Activated naive CD8-positive, alpha-beta T cell (primary cell): ENCODE data around the gene KCNQ2.

Experiments used
- H3K27ac Mint-ChIP-seq: one replicate; pipeline ENCODE4 v1.8.0; 2021; ENCODE audit warnings: mixed read lengths
- H3K27me3 Mint-ChIP-seq: one replicate; pipeline ENCODE4 v1.8.0; 2021; ENCODE audit warnings: mixed read lengths
- H3K36me3 Mint-ChIP-seq: one replicate; pipeline ENCODE4 v1.8.0; 2021; ENCODE audit warnings: mixed read lengths
- H3K4me1 Mint-ChIP-seq: one replicate; pipeline ENCODE4 v1.8.0; 2021; ENCODE audit warnings: low read depth, mixed read lengths
- H3K4me3 Mint-ChIP-seq: one replicate; pipeline ENCODE4 v1.8.0; 2021; ENCODE audit warnings: mild to moderate bottlenecking, mixed read lengths
- H3K9me3 Mint-ChIP-seq: one replicate; pipeline ENCODE4 v1.8.0; 2021; ENCODE audit warnings: low read depth, mixed read lengths

KCNQ2 gene

DNA sequence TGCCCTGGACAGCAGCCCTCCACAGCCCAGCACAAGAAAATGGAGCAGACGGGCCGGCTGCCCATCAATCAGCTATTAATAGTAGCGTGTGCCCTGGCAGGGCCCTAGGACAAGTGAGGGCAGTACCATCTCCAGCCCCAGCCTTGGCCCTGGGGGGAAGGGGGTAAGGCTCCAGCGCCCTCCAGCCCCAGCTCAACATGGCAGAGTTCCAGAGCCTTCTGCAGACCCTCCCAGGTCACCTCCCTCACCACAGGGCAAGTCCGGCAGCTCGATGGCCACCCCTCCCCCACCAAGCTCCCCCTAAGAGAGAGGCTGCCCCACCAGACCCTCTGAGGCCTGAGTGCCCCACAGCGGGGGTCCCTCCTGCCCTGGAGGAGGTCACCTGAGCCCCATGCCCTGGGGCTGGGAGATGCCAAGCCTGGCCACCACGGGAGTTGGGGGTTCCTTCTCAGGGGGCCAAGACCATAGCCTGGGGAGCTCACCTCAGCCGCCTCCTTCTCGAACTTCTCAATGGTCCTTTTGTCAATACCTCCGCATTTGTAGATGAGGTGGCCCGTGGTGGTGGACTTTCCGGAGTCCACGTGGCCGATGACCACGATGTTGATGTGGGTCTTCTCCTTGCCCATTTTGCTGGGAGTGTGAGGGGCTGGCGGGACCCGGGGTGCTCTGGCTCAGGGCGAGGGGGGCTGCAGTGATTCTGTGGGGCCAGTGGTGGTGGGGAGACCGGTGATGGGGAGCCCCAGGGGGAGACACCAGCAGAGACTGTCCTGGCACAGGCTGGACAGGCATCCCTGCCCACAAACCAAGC, 24.9 kb upstream of the KCNQ2 start:
- Mint-ChIP-seq H3K27ac (no peak overlapping the region), H3K4me3 (peak overlapping the region; percentile 44), H3K27me3 (peaks cover 3% of the 10 kb centered on the region), H3K36me3 (no peaks in the 10 kb centered on the region), H3K9me3 (no peaks in the 10 kb centered on the region), H3K4me1 (peaks cover 2% of the 10 kb centered on the region)

DNA sequence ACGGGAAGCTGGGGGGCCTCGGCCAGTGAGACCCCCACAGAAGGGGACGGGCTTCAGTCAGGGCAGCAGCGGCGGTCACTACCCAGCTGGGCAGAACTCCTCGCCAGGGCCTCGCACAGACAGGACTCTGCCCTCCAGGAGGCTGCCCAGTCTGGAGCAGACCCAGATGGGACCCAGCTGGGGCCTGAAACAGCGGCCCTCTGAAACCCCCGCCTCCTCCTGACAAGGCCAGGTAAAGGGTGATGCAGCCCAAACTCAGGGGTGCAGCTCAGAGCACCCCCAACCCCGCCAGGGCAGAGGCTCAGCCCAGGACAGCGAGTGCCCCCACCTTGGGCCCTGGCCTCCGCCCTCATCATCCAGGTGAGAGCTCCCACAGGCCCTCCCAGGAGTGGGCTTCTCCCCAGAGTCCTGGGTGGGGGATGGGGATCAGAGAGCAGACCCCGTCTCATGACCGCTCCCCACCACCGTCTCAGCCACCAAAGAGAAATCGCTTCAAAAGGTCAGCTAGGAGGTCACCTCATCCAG, 24.2 kb upstream of the KCNQ2 start:
- no peak overlapping the region for H3K4me3 Mint-ChIP-seq
- H3K27me3 Mint-ChIP-seq: peaks cover 3% of the 10 kb centered on the region
- H3K27ac Mint-ChIP-seq: no peak overlapping the region
- H3K36me3 Mint-ChIP-seq: no peaks in the 10 kb centered on the region
- peaks cover 2% of the 10 kb centered on the region for H3K4me1 Mint-ChIP-seq
- no peaks in the 10 kb centered on the region for H3K9me3 Mint-ChIP-seq

DNA sequence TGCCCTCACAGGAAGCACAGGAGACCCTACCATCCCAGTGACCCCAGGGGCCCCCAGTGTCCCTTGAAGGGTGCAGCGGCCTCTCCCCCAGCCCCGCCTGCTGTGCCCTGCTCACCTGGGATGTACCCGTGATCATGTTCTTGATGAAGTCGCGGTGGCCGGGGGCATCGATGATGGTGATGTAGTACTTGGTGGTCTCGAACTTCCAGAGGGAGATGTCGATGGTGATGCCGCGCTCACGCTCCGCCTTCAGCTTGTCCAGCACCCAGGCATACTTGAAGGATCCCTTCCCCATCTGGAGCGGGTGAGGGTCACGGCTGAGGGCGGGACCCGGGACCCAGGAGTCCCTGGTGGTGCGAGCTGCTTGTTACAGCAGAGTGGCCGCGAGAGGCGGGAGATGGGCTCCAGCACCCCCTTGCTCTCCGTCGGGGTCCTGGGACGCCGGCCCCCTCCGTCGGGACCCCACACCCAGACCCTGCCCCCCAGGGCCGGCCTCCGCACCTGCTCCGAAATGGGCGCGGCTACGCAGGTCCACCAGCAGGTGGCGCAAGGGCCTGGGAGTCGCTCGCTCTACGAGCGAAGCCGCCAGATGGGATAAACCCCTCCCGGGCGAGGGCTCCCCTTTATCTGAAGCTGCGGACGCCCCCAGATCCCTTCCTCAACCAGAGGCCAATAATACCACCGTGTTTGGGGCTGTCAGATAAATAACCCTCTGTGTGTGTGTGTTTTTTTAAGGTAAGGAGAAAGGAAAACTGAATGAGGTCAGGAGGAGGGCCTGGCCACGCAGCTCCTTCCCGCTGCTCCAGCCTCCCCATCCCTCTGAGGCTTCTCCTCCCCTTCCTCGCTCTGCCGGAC, 23.5 kb upstream of the KCNQ2 start:
- peaks cover 3% of the 10 kb centered on the region for H3K27me3 Mint-ChIP-seq
- no peak overlapping the region for H3K27ac Mint-ChIP-seq
- no peaks in the 10 kb centered on the region for H3K36me3 Mint-ChIP-seq
- H3K4me3 Mint-ChIP-seq: peak overlapping the region; percentile 69
- no peaks in the 10 kb centered on the region for H3K9me3 Mint-ChIP-seq
- H3K4me1 Mint-ChIP-seq: peaks cover 2% of the 10 kb centered on the region

DNA sequence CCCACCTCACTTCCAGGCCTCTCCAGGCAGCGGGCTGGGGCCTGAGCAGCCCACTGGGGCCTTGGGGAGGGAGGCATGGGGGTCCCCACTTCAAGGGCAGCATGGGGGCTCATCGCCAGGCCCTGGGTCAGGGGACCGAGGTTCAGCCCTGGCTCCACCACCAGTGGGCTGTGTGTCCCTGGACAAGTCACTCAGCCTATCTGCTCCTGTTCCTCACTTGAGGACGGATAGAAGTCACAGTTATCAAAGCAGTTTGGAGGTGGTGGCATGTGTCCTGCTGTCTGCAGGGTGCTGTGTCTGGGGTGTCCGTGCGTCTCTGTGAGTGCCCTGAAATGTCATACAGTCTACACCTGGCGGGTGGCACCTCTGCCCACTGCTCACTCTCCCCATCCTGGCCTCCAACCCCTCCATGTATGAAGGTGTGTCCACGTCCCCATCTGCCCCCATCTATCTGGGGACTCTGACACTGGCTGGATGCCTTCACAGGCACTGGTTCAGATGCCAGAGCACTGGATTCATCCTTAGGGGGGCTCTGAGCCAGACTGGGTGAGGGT, 22.8 kb upstream of the KCNQ2 start:
- H3K27ac Mint-ChIP-seq: no peak overlapping the region
- no peaks in the 10 kb centered on the region for H3K36me3 Mint-ChIP-seq
- H3K9me3 Mint-ChIP-seq: no peaks in the 10 kb centered on the region
- H3K27me3 Mint-ChIP-seq: peaks cover 3% of the 10 kb centered on the region
- H3K4me3 Mint-ChIP-seq: no peak overlapping the region
- H3K4me1 Mint-ChIP-seq: peaks cover 2% of the 10 kb centered on the region

DNA sequence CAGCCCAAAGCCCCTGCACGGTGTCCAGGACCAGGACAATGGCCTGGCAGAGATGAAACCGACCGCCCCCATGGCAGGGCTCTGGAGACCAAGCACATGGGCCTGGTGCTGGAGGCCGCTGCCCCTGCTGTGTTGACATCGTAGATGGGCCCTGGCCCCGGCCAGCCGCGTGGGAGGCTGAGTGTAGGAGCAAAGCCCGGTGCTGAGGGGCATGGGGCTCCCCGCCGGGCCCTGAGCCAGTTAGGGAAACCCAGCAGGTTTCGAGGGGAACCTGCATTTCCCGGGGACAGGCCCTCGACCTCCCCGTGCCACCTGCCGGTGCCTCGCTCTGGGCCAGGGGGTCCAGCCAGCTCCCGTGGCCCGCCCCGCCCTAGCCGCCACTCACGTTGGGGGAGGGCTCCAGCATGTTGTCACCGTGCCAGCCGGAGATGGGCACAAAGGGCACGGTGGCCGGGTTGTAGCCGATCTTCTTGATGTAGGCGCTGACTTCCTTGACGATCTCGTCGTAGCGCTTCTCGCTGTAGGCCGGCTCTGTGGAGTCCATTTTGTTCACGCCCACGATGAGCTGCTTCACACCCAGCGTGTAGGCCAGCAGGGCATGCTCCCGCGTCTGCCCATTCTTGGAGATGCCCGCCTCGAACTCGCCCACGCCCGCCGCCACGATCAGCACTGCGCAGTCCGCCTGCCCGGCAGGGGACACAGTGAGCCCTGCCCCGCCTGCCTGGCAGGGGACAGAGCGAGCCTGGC, 22.1 kb upstream of the KCNQ2 start:
- no peaks in the 10 kb centered on the region for H3K9me3 Mint-ChIP-seq
- H3K4me1 Mint-ChIP-seq: peaks cover 2% of the 10 kb centered on the region
- peaks cover 3% of the 10 kb centered on the region for H3K27me3 Mint-ChIP-seq
- H3K36me3 Mint-ChIP-seq: no peaks in the 10 kb centered on the region
- H3K4me3 Mint-ChIP-seq: no peak overlapping the region
- no peak overlapping the region for H3K27ac Mint-ChIP-seq

DNA sequence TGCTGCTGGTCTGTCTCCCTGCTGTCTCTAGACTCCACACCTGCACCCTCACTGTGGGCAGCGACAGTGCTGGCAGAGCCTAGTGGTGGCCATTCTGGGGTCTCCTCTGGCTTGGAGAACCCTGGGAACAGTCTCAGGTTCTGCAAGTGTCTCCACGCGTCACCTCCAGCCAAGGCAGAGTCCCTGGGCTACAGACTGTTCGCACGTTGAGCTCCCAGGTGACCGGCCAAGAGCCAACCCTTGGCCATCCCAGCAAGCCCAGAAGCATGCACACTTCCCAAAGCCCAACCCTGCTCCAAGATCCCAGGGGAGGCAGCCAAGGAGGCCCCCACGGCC, 21.6 kb upstream of the KCNQ2 start:
- Mint-ChIP-seq H3K4me1 (peaks cover 2% of the 10 kb centered on the region), H3K4me3 (no peak overlapping the region), H3K9me3 (no peaks in the 10 kb centered on the region), H3K27ac (no peak overlapping the region), H3K36me3 (no peaks in the 10 kb centered on the region), H3K27me3 (peaks cover 3% of the 10 kb centered on the region)

DNA sequence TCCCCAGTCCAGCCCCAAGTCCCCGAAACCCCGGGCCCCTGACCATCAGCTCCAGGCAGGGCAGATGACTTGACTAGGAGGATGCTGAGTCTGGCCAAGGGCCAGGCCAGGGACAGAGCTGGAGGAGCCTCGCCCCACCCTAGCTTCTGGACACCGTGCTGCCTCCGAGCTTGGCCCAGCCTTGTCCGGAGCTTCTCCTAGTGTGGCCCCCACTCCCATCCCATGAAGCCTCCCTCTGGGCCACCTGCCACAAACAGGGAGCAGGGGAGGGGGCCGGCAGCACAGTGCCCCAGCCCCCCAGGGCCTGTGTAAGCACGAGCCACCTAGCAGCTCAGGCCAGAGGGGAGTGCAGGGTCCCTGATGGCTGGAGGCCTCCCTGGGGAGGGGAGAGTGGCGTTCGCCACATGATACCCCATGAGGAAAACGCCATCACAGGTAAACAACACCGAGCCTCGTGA, 21.1 kb upstream of the KCNQ2 start:
- Mint-ChIP-seq H3K27me3 (peaks cover 3% of the 10 kb centered on the region), H3K36me3 (no peaks in the 10 kb centered on the region), H3K4me1 (peaks cover 2% of the 10 kb centered on the region), H3K9me3 (no peaks in the 10 kb centered on the region), H3K27ac (no peak overlapping the region), H3K4me3 (no peak overlapping the region)

DNA sequence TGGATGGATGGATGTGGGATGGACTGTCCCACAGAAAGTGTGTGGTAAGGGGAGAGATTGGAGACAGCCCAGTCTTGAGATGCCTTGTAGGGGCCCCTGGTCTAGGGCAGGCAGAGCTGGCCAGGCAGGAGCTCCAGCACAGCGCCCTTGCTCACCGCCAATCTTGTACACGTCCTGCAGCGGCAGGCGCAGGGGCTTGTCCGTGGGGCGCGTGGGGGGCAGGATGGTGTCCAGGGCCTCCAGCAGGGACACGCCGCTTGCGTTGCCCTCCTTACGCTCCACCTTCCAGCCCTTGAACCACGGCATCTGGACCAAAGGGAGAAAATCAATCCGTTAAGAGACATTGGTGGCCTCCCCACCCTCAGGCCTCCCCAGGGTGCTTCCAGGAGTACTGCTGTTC, 20.5 kb upstream of the KCNQ2 start:
- Mint-ChIP-seq H3K27ac (no peak overlapping the region), H3K36me3 (no peaks in the 10 kb centered on the region), H3K9me3 (no peaks in the 10 kb centered on the region), H3K27me3 (peaks cover 3% of the 10 kb centered on the region), H3K4me3 (no peak overlapping the region), H3K4me1 (peaks cover 2% of the 10 kb centered on the region)

DNA sequence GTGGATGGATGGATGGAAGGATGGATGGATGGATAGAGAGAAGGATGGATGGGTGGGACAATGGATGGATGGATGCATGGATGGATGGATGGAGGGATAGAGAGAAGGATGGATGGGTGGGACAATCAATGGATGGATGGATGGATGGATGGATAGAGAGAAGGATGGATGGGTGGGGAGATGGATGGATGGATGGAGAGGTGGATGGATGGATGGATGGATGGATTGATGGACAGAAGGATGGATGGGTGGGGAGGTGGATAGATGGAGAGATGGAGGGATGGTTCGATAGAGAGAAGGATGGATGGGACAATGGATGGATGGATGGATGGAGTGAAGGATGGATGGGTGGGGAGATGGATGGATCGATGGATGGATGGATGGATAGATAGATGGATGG, 20.1 kb upstream of the KCNQ2 start:
- peaks cover 2% of the 10 kb centered on the region for H3K27me3 Mint-ChIP-seq

DNA sequence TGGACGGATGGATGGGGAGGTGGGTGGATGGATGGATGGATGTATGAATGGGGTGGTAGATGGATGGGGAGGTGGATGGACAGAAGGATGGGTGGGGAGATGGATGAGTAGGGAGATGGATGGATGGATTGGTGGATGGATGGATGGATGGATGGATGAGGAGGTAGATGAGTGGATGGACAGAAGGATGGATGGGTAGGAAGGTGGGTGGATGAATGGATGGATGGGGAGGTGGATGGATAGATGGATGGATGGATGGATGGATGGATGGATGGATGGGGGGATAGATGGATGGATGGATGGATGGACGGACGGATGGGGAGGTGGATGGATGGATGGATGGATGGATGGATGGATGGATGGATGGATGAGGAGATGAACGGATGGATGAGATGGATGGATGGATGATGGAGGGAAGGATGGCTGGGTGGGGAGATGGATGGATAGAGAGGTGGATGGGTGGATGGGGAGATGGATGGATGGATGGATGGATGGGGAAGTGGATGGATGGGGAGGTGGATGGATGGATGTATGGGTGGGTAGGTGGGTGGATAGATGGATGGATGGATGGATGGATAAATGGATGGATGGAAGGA, 19.3 kb upstream of the KCNQ2 start:
- Mint-ChIP-seq H3K27ac (no peak overlapping the region), H3K36me3 (no peaks in the 10 kb centered on the region), H3K9me3 (no peaks in the 10 kb centered on the region), H3K4me3 (no peak overlapping the region), H3K27me3 (peaks cover 1% of the 10 kb centered on the region), H3K4me1 (peaks cover 2% of the 10 kb centered on the region)

More for the DNA sequence above, 20.1 kb upstream of the KCNQ2 start:
- Mint-ChIP-seq H3K27ac (no peak overlapping the region), H3K4me1 (peaks cover 2% of the 10 kb centered on the region), H3K4me3 (no peak overlapping the region), H3K36me3 (no peaks in the 10 kb centered on the region), H3K9me3 (no peaks in the 10 kb centered on the region)

DNA sequence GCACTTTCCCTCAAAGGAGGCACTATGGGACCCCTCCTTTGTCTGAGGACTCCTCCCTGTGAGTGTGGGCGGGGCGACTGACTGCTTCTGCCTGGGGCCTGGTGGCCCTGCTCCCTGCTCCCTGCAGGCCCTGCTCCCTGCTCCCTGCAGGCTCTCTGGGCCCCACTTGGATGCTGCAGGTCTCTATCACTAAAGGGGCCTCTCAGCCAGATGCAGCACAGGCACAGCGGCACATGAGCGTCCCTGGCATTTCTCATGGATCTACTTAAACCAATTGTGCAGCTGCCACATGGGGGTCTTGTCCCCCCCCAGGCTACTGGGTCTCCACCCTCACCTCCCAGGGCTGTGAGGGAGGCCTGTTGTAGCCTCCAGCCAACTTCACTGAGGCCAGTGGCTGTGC, 18.6 kb upstream of the KCNQ2 start:
- Mint-ChIP-seq H3K4me3 (no peak overlapping the region), H3K9me3 (no peaks in the 10 kb centered on the region), H3K27me3 (peaks cover 3% of the 10 kb centered on the region)

DNA sequence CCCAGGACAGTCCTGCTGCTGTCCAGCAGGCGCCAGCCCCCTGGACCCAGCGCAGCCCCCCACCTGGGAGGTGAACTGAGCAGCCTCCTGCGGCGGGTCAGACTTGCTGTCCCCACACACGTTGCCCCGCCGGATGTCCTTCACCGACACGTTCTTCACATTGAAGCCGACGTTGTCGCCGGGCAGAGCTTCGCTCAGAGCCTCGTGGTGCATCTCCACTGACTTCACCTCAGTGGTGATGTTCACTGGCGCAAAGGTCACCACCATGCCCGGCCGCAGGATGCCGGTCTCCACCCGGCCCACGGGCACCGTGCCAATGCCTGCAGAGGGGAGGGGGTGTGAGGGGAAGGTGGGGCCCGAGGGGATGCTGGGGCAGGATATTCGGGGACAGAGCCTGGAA, 18.0 kb upstream of the KCNQ2 start:
- no peaks in the 10 kb centered on the region for H3K9me3 Mint-ChIP-seq
- peaks cover 4% of the 10 kb centered on the region for H3K27me3 Mint-ChIP-seq
- H3K36me3 Mint-ChIP-seq: no peaks in the 10 kb centered on the region
- no peaks in the 10 kb centered on the region for H3K4me1 Mint-ChIP-seq
- no peak overlapping the region for H3K4me3 Mint-ChIP-seq
- no peak overlapping the region for H3K27ac Mint-ChIP-seq

More for the DNA sequence above, 18.6 kb upstream of the KCNQ2 start:
- no peaks in the 10 kb centered on the region for H3K36me3 Mint-ChIP-seq
- no peaks in the 10 kb centered on the region for H3K4me1 Mint-ChIP-seq
- H3K27ac Mint-ChIP-seq: no peak overlapping the region

DNA sequence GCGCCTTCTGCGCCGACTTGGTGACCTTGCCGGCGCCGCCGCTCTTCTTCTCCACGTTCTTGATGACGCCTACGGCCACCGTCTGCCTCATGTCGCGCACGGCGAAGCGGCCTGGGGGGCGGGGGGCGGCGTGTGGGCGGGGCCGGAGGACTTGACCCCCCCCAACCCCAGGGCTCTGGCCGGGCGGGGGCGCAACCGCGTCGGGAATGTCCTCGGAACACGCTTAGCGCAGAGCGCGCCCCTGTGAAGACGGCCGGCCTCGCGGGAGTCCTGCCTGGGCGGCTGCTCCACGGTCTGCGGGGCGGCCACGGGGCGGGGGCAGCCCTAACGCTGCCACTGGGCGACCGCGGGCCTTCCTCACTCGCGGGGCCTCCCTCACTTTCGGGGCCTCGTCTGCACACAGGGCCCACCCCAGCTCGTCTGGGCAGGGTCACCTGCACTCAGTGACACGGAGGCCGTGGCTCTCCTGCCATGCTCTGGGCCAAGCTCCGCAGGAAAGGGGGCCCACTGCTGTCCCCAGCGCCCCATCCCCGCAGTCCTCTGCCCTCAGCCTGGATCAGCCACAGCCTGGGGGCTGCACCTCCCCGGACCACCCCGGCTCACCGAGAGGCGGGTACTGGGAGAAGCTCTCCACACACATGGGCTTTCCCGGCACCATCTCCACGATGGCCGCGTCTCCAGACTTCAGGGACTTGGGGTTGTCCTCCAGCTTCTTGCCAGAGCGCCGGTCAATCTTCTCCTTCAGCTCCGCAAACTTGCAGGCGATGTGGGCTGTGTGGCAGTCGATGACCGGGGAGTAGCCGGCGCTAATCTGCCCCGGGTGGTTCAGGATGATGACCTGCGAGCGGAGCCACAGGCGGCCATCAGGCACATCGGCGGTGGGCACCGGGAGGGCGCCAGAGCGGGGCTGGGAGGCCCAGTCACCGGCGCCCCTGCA, 16.1 kb upstream of the KCNQ2 start:
- Mint-ChIP-seq H3K4me1 (no peaks in the 10 kb centered on the region), H3K9me3 (no peaks in the 10 kb centered on the region), H3K27ac (no peak overlapping the region), H3K4me3 (no peak overlapping the region), H3K27me3 (peaks cover 8% of the 10 kb centered on the region), H3K36me3 (no peaks in the 10 kb centered on the region)
